Measurements from ENCODE around the gene RALGAPA2.

DNA sequence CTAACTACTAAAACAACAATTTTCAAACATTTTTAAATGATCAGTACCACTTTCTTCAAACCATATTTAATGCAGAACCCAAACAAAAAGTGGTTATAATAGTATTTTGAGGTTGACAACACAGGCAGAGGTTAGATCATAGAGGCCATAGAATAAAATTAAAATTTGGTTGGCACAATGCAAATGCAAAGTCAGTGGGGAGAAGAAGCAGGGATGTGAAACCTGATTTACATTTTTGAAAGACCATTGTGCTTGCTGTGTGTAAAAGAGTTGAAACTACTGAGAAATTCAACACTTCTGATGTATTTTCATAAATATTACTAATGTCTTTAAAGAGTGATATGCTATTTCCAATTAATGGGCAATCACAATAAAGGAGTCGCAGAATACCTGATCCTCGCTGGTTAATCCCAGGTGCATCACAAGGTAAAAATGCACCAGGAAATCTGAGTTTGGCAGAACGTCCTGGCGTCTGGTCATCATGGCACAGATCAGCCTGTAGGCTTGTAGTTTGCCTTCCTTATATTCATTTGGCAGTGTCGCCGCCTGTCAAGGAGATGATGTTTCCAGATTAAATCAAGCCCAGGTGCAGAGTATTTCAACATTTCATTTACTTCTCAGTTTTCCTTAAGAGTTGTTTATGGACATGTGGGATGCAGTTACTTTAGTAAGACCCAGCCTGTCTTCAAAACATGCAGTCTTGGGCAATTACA, 141.2 kb downstream of the RALGAPA2 start:
- TF ChIP-seq, protein P1, sequence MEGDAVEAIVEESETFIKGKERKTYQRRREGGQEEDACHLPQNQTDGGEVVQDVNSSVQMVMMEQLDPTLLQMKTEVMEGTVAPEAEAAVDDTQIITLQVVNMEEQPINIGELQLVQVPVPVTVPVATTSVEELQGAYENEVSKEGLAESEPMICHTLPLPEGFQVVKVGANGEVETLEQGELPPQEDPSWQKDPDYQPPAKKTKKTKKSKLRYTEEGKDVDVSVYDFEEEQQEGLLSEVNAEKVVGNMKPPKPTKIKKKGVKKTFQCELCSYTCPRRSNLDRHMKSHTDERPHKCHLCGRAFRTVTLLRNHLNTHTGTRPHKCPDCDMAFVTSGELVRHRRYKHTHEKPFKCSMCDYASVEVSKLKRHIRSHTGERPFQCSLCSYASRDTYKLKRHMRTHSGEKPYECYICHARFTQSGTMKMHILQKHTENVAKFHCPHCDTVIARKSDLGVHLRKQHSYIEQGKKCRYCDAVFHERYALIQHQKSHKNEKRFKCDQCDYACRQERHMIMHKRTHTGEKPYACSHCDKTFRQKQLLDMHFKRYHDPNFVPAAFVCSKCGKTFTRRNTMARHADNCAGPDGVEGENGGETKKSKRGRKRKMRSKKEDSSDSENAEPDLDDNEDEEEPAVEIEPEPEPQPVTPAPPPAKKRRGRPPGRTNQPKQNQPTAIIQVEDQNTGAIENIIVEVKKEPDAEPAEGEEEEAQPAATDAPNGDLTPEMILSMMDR (IDR thresholded peaks at IDR 0.05): no peak
- TF ChIP-seq POLR2A (IDR thresholded peaks at IDR 0.05): no peak
